ENCODE measurements around the gene TMC3. TPM values are rescaled to one million over a fixed set of nuclear protein-coding genes. Genes with fewer than 3 reads are reported as not detected.
A peak's percentile ranks its signal among the peaks of the same experiment; 100 is the strongest.

Gene TMC3
- total RNA-seq, 3 donors from 2014 or later (not counting 1 experiment from before 2014, with no cell fraction given) = not detected

DNA sequence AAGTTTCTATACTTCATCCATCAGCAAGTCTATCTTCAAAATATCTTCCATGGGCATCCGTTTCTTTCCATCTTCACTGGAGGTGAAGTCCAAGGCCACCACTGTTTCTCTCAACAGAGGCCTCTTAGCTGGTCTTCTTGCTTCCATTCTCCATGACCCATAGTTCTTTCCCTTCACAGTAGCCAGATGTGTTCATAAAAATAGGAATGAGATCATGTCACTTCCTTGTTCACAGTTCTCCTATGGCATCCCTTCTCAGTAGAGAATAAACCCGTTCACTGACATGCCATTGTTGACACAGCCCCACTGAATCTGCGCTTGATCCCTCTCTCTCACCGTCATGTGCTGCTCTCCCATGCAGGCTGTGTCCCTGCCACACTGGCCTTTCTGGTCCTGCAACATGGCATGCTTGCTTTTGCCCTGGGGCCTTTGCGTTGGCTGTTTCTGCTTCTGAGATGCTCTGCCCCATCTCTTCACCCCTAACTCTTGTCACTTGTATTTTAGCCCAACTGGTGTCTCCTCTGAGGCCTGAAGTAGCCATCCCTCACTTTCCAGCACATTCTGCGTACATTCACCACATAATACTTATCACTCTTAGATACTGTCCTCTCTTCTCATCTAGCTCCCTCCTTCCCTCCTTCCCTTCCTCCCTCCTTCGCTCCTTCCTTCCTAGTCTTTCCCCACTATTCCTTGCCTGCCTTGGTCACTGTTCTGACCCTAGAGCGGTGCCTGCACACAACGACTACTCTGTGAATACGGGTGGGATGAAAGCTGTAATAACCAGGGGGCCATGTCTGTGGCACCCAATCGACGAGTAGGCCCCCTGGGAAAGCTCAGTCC, 92.0 kb downstream of the TMC3 start:
- H3K4me3 Mint-ChIP-seq = no peak overlapping the region
- H3K27ac Mint-ChIP-seq = peak overlapping the region in 1 of 2 donors; percentile 51
- no peak for ATAC-seq
- no peak overlapping the region for H3K27ac ChIP-seq (ENCODE audit: low read length)
- no peaks in the 10 kb centered on the region for H3K36me3 ChIP-seq (ENCODE audit: control insufficient read depth, insufficient read depth, low read length)
- peaks cover 9% of the 10 kb centered on the region for H3K36me3 Mint-ChIP-seq
- no peak overlapping the region for H3K4me3 ChIP-seq (ENCODE audit: low read length)
- intact Hi-C loops (cut with micrococcal nuclease) = no loop called here
- H3K27me3 Mint-ChIP-seq (ENCODE audit: low read depth in 2 of 2) = no peaks in the 10 kb centered on the region
- no peaks in the 10 kb centered on the region for H3K27me3 ChIP-seq (ENCODE audit: control insufficient read depth, insufficient read depth, low read length)
- peaks cover 17% of the 10 kb centered on the region for H3K4me1 ChIP-seq (ENCODE audit: control insufficient read depth, insufficient read depth, low read length)
- H3K9me3 Mint-ChIP-seq = peaks cover 1 to 3% of the 10 kb centered on the region in 2 donors
- TF ChIP-seq CTCF (IDR thresholded peaks at IDR 0.05) = no peak
- DNase-seq = no peak
- WGBS (ENCODE audit: insufficient coverage) = 97% methylated on average over 12 of the region's 12 CpGs
- peaks cover 22 to 25% of the 10 kb centered on the region in 2 donors for H3K4me1 Mint-ChIP-seq
- peaks cover 3% of the 10 kb centered on the region for H3K9me3 ChIP-seq (ENCODE audit: control insufficient read depth, insufficient read depth, low read length)

DNA sequence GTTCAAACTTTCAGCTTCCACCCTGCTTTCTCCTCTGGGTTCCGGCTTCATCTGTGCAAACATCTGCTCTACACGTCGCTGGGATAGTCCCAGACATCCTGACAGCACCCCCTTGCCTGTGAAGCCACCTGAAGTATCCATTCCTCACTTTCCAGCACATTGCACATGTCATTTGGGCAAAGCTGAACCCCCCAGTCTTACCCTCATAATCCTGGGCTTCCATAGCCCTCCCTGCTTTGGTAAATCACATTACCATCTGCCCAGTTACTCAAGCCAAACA, 92.6 kb downstream of the TMC3 start:
- no peak overlapping the region for H3K4me3 Mint-ChIP-seq
- intact Hi-C loops (cut with micrococcal nuclease) = no loop called here
- no peak overlapping the region for H3K27ac ChIP-seq (ENCODE audit: low read length)
- H3K4me1 ChIP-seq (ENCODE audit: control insufficient read depth, insufficient read depth, low read length) = peaks cover 11% of the 10 kb centered on the region
- H3K27me3 ChIP-seq (ENCODE audit: control insufficient read depth, insufficient read depth, low read length) = no peaks in the 10 kb centered on the region
- peak overlapping the region in 1 of 2 donors; percentile 51 for H3K27ac Mint-ChIP-seq
- TF ChIP-seq CTCF (IDR thresholded peaks at IDR 0.05) = no peak
- peaks cover 4 to 5% of the 10 kb centered on the region in 2 donors for H3K9me3 Mint-ChIP-seq
- no peaks in the 10 kb centered on the region for H3K27me3 Mint-ChIP-seq (ENCODE audit: low read depth in 2 of 2)
- H3K9me3 ChIP-seq (ENCODE audit: control insufficient read depth, insufficient read depth, low read length) = peaks cover 3% of the 10 kb centered on the region
- no peaks in the 10 kb centered on the region for H3K36me3 ChIP-seq (ENCODE audit: control insufficient read depth, insufficient read depth, low read length)
- peaks cover 9% of the 10 kb centered on the region for H3K36me3 Mint-ChIP-seq
- ATAC-seq (no peak), DNase-seq (no peak)
- no peak overlapping the region for H3K4me3 ChIP-seq (ENCODE audit: low read length)
- H3K4me1 Mint-ChIP-seq = peaks cover 16 to 19% of the 10 kb centered on the region in 2 donors
- WGBS (ENCODE audit: insufficient coverage) = 94% methylated on average over 3 of the region's 3 CpGs

Other genes with a start within 250 kb of the TMC3 start
- 1 to 10 TPM in 1 of 3 donors, under 1 TPM in 1, not detected in 1; 0.53 to 1.3 TPM for gene CFAP161, start 239.9 kb downstream of the TMC3 start, total RNA-seq
- gene IL16, start 177.3 kb downstream of the TMC3 start, total RNA-seq = 100 to 1,000 TPM in 2 of 3 donors, 10 to 100 TPM in 1; 98.1 to 153 (median 114) TPM
- 1 to 10 TPM; 4.7 to 6.6 (median 6.3) TPM for gene STARD5, start 50.1 kb downstream of the TMC3 start, total RNA-seq